ENCODE data around the gene COL27A1.
"Not testable (repeated sequence)": the region's sequence is repeated elsewhere in the genome, so short reads cannot be mapped to it uniquely, and the experiment has no call there.

Gene COL27A1

GRCh38 chr9:114185570-114186490 is 30.5 kb downstream of the COL27A1 start:
- no peak for DNase-seq (ENCODE audit: low spot score)

GRCh38 chr9:114186605-114187289 is 31.4 kb downstream of the COL27A1 start:
- no peak for DNase-seq (ENCODE audit: low spot score)

GRCh38 chr9:114187827-114188226 is 32.5 kb downstream of the COL27A1 start:
- DNase-seq (ENCODE audit: low spot score): no peak

GRCh38 chr9:114189823-114190562 is 34.7 kb downstream of the COL27A1 start:
- DNase-seq (ENCODE audit: low spot score): no peak

DNA sequence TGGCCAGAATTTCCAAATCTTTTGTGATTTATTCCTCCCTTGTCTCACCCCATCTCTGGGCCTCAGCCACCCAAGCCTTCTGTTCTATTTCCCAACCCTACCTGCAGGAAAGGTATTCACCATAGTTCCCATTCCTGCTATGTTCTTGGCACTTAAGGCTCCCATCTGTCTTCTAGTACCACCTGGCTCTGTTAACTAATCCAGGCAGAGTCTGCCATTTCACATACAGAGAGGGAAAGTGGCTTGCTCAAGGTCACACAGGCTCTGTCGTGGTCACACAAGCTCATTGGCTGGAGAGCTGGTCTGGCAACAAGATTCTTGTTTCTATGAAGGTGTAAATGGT is 35.2 kb downstream of the COL27A1 start:
- DNase-seq (ENCODE audit: low spot score): no peak

- DNase-seq (ENCODE audit: low spot score): not testable (repeated sequence)
Measured at GRCh38 chr9:114191402-114191801, 36.1 kb downstream of the COL27A1 start.

DNA sequence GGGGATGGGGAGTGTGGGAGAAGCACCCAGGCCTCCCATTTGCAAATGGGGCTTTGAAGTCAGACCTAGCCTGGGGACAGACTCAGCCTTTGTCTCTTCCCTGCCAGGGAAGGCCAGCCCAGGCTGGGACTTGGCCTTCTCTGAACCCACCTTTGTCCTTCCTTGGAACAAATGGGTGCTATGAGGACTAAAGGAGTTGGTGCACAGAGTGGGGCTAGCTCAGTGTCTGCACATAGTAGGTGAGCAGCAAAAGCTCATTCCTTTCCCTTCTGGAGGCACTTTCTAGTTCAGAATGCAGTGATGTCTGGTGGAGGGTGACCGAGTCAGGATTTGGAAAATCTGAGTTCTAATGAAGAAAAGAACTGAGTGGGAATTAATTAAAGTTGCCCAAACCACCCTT is 37.2 kb downstream of the COL27A1 start:
- DNase-seq (ENCODE audit: low spot score): no peak

DNA sequence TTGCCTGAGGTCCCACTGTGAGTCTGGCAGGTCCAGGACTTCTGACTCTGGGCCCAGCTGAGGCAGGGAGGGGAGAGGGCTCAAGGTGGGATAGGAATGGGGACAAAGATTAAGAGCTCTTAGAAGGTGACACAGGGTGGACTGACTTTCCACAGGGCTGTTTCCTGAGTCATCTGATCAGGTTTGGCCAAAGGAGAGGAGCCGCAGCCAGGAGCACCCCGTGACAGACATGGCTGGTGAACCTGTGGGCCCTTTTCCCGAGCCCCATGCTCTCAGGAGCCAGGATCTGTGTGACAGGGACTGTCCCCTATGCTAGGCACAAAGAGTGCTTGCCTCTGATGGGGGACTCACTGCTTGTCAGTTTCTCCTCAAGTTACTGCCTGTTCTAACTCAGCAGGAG is 37.8 kb downstream of the COL27A1 start:
- no peak for DNase-seq (ENCODE audit: low spot score)

GRCh38 chr9:114196117-114196516 is 40.8 kb downstream of the COL27A1 start:
- no peak for DNase-seq (ENCODE audit: low spot score)

- no peak for DNase-seq (ENCODE audit: low spot score)
Measured at GRCh38 chr9:114196979-114197622, 41.8 kb downstream of the COL27A1 start.

DNA sequence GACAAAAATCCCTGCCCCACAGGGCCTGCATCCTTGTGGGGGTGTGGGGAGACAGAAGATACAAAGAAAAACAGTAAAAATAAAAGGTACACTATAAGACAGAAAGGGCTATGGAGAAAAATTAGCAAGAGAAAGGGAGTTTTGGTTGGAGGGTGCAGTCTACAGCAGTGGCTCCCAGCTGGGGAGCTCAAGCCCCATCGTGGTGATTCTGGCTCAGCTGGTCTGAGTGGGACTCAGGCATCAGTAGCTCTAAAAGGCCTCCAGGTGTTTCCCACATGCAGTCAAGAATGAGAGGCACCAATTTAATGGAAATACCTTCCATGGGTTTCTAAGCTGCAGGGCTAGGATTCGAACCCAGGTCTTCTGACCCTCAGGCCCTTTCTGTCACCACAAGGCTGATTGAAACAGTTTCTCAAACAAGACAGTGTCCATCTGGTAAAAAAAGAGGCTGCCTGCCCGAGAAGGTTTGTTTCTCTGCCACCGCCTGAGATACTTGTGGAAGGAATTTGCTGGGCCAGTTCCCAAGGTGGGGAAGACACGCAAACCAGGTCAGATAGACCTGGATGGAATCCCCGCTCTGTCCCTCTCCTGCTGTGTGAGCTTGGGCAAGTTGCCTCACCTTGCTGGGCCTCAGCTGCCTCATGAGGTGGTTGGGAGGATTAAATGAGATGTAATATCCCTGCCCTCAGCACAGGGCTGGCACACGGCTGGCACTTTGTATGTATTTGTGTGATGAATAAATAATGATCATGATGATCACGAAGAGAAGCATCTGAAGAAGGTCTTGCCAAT is 43.1 kb downstream of the COL27A1 start:
- no peak for DNase-seq (ENCODE audit: low spot score)

DNA sequence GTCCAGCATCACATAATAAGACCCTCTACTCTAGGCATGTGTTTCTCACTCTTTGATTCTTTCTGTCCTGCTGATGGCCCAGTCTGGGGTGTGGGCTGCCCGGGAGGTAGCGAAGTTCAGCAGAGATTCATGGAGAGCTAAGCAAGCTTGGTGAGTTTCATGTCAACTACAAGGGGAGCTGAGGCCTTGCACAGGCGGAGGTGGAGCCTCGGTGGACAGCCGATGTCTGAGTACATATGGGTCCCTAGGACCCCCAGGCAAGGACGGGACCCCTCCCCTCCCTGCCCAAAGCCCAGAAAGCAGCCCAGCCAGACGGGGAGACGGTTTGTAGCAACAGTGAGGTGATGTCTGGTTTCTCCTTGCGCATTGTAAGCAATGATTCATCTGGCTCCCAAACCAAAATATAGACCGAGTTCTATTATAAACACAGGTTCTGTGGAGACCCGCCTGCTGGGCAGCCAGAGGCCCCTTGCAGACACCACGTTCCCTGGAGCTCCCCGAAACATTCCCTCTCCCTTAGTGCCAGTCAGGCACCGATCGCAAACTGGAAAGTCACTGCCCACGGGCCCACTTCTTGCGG is 45.5 kb downstream of the COL27A1 start:
- no peak for DNase-seq (ENCODE audit: low spot score)

GRCh38 chr9:114202396-114202795 is 47.1 kb downstream of the COL27A1 start:
- DNase-seq (ENCODE audit: low spot score): no peak

GRCh38 chr9:114202849-114203248 is 47.5 kb downstream of the COL27A1 start:
- no peak for DNase-seq (ENCODE audit: low spot score)

DNA sequence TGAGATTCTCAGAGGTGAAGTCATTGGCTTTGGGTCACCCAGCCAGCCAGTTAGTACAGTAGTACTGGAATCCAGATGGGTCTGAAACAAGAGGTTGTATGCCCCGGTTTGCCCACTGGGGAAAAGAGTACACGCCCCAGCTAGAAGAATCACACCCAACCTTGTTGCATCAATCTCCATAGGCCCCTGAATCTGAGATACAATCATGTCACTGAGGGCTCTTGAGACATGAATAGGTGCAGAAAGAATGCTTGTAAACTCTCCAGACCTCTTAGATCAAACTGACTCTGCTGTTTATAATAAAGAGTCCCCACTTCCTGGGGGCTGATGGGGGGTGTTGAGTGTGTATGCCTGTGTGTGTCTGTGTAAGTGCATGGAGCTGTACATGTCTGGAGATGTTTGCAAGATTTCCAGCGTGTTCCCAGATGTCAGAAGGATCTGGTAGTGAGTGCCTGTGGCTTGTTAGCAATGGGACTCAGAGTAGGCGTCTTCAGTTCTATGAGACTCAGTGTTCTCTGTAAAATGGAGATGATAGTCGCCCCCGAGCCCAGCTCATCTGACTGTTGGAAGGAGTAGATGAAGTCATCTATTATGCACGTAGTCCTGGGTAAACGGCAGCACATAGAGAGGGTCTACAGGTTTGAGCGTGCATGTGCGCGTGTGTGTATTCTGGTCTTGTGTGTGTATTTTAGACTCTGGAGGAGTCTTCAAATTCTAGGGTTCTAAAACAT is 48.2 kb downstream of the COL27A1 start:
- DNase-seq (ENCODE audit: low spot score): no peak

DNA sequence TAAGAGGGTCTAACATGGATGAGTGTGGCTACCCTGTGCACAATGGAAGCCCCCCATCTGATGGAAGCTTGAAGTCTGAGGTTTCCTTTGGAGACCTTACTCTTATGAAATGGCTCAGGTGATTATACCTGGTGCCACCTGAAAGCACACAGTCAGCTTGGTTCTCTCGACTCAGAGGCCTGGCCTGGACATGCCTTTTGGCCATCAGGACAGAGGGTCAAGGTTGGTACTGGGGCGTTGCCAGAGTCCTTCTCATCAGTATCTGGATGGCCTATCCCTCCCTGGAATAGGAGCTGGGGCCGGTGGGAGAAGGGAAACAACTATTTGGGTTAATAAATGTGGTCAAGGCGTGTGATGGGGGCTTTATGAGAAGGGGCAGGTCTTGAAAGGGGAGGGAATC is 48.9 kb downstream of the COL27A1 start:
- DNase-seq (ENCODE audit: low spot score): no peak

DNA sequence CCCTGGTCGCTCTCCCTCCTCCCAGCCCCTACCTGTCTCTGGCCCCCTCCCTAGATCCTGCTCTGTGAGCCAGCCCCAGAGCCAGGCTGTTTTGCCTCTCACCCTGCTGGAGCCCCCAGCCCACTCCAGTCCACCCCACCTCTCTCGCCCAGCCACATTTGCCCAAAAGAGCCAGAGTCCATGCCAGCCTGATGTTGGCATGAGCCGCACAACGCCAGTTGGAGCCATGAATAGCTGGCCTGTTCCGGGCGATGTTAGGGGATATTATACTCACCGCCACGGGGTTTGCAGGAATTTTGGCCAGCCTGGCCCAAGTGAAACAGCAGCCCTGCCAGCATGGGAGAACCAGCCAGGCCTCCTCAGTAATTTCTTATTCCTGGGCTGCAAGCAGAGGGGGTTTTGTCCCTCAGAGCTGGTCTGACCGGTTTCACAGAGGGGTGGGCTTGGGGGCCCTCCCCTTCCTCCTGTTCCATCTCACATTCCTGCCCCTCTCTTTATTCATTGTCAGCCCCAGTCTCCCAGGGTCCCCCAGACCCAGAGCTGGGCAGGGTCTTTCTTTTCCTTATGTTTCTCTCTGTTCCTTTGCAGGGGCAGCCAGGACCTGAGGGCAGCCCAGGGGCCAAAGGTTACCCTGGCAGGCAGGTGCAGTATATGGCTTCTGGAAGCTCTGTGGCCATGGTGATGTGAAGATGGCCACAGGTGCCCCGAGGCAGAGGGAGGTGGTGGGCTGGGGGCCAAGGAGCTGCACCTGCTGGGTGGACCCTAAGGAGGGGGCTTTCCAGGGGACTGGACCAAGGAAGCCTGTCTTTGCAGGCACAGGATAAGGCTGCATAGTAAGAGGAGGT is 50.1 kb downstream of the COL27A1 start:
- DNase-seq (ENCODE audit: low spot score): no peak

- DNase-seq (ENCODE audit: low spot score): no peak
Measured at GRCh38 chr9:114206221-114206789, 51.0 kb downstream of the COL27A1 start.
